GM12801 (cell line): Measurements from ENCODE around the gene RASSF10.

Source experiments
- TF ChIP-seq, protein P1 (sequence below): IDR thresholded peaks from one replicate; pipeline ENCODE4 v1.5.1; 2011; ENCODE audit warnings: control low read depth; ENCODE audit not compliant: insufficient read length; ENCODE audit errors: extremely low read depth

Gene RASSF10

DNA sequence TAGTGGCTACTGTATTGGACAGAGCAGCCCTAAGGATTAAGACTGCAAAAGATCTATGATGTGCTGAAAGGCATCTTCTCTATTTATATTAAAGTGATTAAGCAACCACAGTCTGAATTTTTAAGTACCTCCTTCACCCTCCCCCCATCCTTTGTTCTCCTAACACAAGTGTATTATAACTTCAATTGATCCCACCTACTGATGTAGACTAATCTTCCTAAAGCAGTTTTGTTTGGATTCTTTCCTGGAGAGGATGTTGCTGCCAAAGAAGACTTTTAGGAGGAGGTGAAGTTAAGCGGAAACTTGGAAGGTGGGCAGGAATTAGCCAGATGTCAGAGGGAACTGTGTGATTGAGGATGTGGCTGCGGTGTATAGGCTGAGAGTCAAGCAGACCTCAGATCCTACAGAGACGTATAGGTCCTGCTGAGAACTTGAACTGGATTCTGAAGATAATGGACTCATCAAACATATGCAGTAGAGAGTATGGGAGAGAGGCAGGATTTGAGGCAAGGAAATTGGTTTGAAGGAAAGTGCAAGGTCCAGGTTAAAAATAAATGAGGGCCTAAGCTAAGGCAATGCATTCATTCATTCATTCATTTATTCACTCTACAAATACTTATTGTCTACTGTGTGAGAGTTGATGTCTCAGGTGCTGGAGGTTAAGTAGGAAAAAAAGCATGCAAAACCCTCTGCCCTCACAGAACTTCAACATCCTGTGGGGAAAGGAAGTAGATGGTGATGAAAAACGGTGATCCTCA lies 5.2 kb upstream of the RASSF10 start:
- TF ChIP-seq, protein P1, sequence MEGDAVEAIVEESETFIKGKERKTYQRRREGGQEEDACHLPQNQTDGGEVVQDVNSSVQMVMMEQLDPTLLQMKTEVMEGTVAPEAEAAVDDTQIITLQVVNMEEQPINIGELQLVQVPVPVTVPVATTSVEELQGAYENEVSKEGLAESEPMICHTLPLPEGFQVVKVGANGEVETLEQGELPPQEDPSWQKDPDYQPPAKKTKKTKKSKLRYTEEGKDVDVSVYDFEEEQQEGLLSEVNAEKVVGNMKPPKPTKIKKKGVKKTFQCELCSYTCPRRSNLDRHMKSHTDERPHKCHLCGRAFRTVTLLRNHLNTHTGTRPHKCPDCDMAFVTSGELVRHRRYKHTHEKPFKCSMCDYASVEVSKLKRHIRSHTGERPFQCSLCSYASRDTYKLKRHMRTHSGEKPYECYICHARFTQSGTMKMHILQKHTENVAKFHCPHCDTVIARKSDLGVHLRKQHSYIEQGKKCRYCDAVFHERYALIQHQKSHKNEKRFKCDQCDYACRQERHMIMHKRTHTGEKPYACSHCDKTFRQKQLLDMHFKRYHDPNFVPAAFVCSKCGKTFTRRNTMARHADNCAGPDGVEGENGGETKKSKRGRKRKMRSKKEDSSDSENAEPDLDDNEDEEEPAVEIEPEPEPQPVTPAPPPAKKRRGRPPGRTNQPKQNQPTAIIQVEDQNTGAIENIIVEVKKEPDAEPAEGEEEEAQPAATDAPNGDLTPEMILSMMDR = no peak

DNA sequence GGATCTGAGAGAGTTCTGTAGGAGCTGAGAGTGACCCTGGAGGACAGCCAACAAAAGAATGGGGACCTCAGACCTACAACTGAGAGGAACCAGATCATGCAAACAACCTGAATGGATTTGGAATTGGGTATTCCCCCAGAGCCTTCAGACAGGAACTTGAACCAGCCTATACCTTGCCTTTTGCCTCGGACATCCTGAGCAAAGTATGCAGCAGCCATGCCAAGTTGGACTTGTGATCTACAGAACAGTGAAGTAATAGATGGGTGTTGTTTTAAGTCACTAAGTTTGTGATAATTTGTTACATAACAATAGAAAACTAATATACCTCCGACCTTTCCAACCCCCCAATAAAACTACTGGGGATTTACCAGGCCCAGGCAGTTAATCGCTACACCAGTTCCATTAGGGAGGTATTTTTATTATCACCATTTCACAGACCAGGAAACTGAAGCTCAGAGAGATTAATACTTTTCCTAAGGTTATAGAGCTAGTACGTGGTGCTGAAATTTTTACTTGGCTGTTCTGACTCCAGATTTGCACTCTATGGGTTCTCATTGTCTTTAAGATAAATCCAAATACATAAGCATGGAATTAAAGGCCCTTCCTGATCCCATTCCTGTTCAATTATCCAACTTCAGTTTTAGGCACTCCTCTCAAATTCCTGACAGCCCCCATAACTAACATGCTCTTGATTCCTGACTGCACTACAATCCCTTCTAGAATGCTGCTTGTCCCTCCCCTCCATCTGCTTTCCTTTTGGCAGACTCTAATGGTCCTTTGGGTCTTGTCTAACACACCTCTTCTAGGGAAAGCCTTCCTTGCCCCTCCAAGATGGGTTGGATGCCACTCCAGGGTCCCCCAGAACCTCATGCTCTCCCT lies 1.7 kb upstream of the RASSF10 start:
- TF ChIP-seq, protein P1 = no peak

DNA sequence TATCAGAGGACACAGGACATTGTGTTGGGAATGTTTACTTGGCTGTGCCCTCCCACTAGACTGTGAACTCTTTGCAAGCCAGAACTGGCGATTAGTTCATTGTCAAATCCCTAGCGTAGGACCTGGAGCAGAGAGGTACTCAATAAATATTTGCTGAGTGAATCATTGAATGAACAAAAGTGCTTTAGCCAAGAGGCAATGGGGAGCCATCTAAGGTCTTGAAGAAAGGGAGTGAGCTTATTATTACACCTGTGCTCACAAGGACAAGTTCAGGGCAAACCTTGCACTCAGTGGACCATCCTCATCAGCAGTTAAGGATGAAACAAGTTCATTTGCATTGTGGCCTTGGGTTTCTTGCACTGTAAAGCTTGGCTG lies 1.1 kb upstream of the RASSF10 start:
- TF ChIP-seq, protein P1 = no peak

DNA sequence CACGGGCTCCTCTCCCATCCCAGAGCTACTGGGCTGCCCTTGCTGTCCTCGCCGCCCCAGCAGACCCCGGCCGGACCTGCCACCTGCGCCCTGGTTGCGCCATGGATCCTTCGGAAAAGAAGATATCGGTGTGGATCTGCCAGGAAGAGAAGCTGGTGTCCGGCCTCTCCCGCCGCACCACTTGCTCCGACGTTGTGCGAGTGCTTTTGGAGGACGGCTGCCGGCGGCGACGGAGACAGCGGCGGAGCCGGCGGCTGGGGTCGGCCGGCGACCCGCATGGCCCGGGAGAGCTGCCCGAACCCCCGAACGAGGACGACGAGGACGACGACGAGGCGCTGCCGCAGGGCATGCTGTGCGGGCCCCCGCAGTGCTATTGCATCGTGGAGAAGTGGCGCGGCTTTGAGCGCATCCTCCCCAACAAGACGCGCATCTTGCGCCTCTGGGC lies 382 bp downstream of the RASSF10 start:
- TF ChIP-seq, protein P1 = no peak

DNA sequence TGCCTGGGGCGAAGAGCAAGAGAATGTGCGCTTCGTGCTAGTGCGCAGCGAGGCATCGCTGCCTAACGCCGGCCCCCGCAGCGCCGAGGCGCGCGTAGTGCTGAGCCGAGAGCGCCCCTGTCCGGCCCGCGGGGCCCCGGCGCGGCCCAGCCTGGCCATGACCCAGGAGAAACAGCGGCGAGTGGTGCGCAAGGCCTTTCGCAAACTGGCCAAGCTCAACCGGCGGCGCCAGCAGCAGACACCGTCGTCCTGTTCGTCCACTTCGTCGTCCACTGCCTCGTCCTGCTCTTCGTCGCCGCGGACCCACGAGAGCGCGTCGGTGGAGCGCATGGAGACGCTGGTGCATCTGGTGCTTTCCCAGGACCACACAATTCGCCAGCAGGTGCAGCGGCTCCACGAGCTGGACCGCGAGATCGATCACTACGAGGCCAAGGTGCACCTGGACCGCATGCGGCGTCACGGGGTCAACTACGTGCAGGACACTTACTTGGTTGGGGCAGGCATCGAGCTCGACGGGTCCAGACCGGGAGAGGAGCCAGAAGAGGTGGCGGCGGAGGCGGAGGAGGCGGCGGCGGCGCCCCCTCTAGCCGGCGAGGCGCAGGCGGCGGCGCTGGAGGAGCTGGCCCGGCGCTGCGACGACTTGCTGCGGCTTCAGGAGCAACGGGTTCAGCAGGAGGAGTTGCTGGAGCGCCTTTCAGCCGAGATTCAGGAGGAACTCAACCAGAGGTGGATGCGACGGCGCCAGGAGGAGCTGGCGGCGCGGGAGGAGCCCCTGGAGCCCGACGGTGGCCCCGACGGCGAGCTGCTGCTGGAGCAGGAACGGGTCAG lies 1.0 kb downstream of the RASSF10 start:
- TF ChIP-seq, protein P1 = no peak

DNA sequence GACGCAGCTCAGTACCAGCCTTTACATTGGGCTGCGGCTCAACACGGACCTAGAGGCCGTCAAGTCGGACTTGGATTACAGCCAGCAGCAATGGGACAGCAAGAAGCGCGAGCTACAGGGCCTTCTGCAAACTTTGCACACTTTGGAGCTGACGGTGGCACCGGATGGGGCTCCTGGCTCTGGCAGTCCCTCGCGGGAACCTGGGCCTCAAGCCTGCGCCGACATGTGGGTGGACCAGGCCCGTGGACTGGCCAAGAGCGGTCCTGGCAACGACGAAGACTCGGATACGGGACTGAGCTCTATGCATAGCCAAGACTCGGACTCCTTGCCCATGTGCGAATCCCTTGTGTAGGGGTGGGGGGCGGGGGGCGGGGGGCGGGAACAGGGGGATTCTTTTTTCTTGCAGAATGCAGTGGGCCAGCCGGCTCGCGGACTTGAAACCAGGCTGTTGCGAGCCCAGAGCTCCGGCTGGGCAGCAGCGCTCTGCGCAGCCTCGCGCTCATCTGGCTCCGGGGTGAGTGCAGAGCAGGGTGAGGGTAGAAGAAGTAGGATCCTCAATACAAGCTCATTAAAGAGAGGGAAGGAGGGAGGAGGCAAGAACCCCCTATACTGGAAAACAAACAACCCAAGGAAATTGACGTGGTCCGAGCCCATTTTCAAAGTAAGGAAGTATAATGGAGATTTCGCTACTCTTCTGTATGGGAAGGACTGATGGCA lies 1.8 kb downstream of the RASSF10 start:
- TF ChIP-seq, protein P1 = no peak
